SK-N-SH treated with all-trans-retinoic acid at 6 μM for 48 hours (cell line): ENCODE data around the gene PPM1D.

ENCODE experiments used
- ATAC-seq: fragments of 200-7000 bp; cut with Tn5 transposase; 3 replicates; pipeline ENCODE4 v1.9.1; 2020; ENCODE audit warnings: mild to moderate bottlenecking, moderate library complexity
- ARNTL ChIP-seq: fragments of 450-650 bp; formaldehyde crosslinking; IDR thresholded peaks from 2 replicates; pipeline ENCODE4 v1.5.0; 2020; ENCODE audit warnings: low read depth, mild to moderate bottlenecking, moderate library complexity, borderline replicate concordance
- BACH2 ChIP-seq: fragments of 250-450 bp; sonication (Bioruptor Pico); IDR thresholded peaks from 2 replicates; pipeline ENCODE4 v1.9.0; 2021; ENCODE audit warnings: mild to moderate bottlenecking, borderline replicate concordance
- CREB5 ChIP-seq: fragments of 250-450 bp; sonication (Bioruptor Pico); IDR thresholded peaks from 2 replicates; pipeline ENCODE4 v1.5.1; 2020; ENCODE audit warnings: low read depth, mild to moderate bottlenecking, moderate library complexity
- CSDC2 ChIP-seq: fragments of 250-450 bp; sonication (Bioruptor Pico); IDR thresholded peaks from 2 replicates; pipeline ENCODE4 v1.5.0; 2020; ENCODE audit warnings: mild to moderate bottlenecking, moderate library complexity
- ESRRG ChIP-seq: fragments of 250-450 bp; sonication (Bioruptor Pico); IDR thresholded peaks from 2 replicates; pipeline ENCODE4 v1.6.1; 2021; ENCODE audit warnings: mild to moderate bottlenecking
- GLIS3 ChIP-seq: fragments of 250-450 bp; sonication (Bioruptor Pico); IDR thresholded peaks from 2 replicates; pipeline ENCODE4 v1.5.0; 2020; ENCODE audit warnings: mild to moderate bottlenecking, moderate library complexity
- ISL1 ChIP-seq: fragments of 250-450 bp; sonication (Bioruptor Pico); IDR thresholded peaks from 2 replicates; pipeline ENCODE4 v2.1.2; 2022; ENCODE audit warnings: mild to moderate bottlenecking, moderate library complexity
- OSR1 ChIP-seq: fragments of 250-450 bp; sonication (Bioruptor Pico); IDR thresholded peaks from 2 replicates; pipeline ENCODE4 v1.8.0; 2022; ENCODE audit warnings: moderate library complexity, mild to moderate bottlenecking, inconsistent platforms
- PPARA ChIP-seq: fragments of 250-450 bp; sonication (Bioruptor Pico); IDR thresholded peaks from 2 replicates; pipeline ENCODE4 v1.5.0; 2020; ENCODE audit warnings: mild to moderate bottlenecking, borderline replicate concordance
- SNAI2 ChIP-seq: fragments of 250-450 bp; sonication (Bioruptor Pico); IDR thresholded peaks from 2 replicates; pipeline ENCODE4 v1.5.0; 2020; ENCODE audit warnings: mild to moderate bottlenecking, moderate library complexity
- TCF4 ChIP-seq: fragments of 250-450 bp; sonication (Bioruptor Pico); IDR thresholded peaks from 2 replicates; pipeline ENCODE4 v1.8.0; 2021; ENCODE audit warnings: mild to moderate bottlenecking, moderate library complexity, borderline replicate concordance
- TOX ChIP-seq: fragments of 250-450 bp; sonication (Bioruptor Pico); IDR thresholded peaks from 2 replicates; pipeline ENCODE4 v1.8.0; 2021; ENCODE audit warnings: mild to moderate bottlenecking, moderate library complexity, borderline replicate concordance
- ZFP3 ChIP-seq: fragments of 250-450 bp; sonication (Bioruptor Pico); IDR thresholded peaks from 2 replicates; pipeline ENCODE4 v1.5.0; 2020; ENCODE audit warnings: mild to moderate bottlenecking, moderate library complexity
- ZFP30 ChIP-seq: fragments of 450-650 bp; formaldehyde crosslinking; IDR thresholded peaks from 2 replicates; pipeline ENCODE4 v1.5.0; 2022; ENCODE audit warnings: mild to moderate bottlenecking, moderate library complexity
- ZNF565 ChIP-seq: fragments of 450-650 bp; formaldehyde crosslinking; conservative IDR thresholded peaks from 2 replicates; pipeline ENCODE4 v1.5.0; 2020; ENCODE audit warnings: low read depth, mild to moderate bottlenecking, moderate library complexity
- ZNF70 ChIP-seq: fragments of 450-650 bp; formaldehyde crosslinking; IDR thresholded peaks from 2 replicates; pipeline ENCODE4 v1.5.0; 2020; ENCODE audit warnings: mild to moderate bottlenecking, moderate library complexity
- ZNF8 ChIP-seq: fragments of 450-650 bp; formaldehyde crosslinking; IDR thresholded peaks from 2 replicates; pipeline ENCODE4 v1.5.0; 2020; ENCODE audit warnings: mild to moderate bottlenecking, moderate library complexity
- TF ChIP-seq, protein P1 (sequence below): fragments of 250-450 bp; sonication (Bioruptor Pico); IDR thresholded peaks from 2 replicates; pipeline ENCODE4 v1.8.0; 2021; ENCODE audit warnings: low read depth, mild to moderate bottlenecking, moderate library complexity, borderline replicate concordance
- TF ChIP-seq, protein P2 (sequence below): fragments of 250-450 bp; sonication (Bioruptor Pico); IDR thresholded peaks from 2 replicates; pipeline ENCODE4 v1.8.0; 2020; ENCODE audit warnings: mild to moderate bottlenecking, moderate library complexity, borderline replicate concordance
- TF ChIP-seq, protein P3 (sequence below): fragments of 250-450 bp; sonication (Bioruptor Pico); IDR thresholded peaks from 2 replicates; pipeline ENCODE4 v1.5.1; 2021; ENCODE audit warnings: mild to moderate bottlenecking, moderate library complexity
- TF ChIP-seq, protein P4 (sequence below): fragments of 250-450 bp; sonication (Bioruptor Pico); IDR thresholded peaks from 2 replicates; pipeline ENCODE4 v1.5.0; 2020; ENCODE audit warnings: mild to moderate bottlenecking, moderate library complexity

Gene PPM1D

GRCh38 chr17:60680754-60681153 lies 80.8 kb downstream of the PPM1D start:
- TF ChIP-seq, protein P1, sequence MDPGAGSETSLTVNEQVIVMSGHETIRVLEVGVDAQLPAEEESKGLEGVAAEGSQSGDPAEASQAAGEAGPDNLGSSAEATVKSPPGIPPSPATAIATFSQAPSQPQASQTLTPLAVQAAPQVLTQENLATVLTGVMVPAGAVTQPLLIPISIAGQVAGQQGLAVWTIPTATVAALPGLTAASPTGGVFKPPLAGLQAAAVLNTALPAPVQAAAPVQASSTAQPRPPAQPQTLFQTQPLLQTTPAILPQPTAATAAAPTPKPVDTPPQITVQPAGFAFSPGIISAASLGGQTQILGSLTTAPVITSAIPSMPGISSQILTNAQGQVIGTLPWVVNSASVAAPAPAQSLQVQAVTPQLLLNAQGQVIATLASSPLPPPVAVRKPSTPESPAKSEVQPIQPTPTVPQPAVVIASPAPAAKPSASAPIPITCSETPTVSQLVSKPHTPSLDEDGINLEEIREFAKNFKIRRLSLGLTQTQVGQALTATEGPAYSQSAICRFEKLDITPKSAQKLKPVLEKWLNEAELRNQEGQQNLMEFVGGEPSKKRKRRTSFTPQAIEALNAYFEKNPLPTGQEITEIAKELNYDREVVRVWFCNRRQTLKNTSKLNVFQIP (CRISPR knock-in tag), result no peak
- TF ChIP-seq, protein P2, sequence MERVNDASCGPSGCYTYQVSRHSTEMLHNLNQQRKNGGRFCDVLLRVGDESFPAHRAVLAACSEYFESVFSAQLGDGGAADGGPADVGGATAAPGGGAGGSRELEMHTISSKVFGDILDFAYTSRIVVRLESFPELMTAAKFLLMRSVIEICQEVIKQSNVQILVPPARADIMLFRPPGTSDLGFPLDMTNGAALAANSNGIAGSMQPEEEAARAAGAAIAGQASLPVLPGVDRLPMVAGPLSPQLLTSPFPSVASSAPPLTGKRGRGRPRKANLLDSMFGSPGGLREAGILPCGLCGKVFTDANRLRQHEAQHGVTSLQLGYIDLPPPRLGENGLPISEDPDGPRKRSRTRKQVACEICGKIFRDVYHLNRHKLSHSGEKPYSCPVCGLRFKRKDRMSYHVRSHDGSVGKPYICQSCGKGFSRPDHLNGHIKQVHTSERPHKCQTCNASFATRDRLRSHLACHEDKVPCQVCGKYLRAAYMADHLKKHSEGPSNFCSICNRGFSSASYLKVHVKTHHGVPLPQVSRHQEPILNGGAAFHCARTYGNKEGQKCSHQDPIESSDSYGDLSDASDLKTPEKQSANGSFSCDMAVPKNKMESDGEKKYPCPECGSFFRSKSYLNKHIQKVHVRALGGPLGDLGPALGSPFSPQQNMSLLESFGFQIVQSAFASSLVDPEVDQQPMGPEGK (CRISPR knock-in tag), result no peak
- TF ChIP-seq ZNF565 (CRISPR knock-in tag), result no peak
- TF ChIP-seq TOX (CRISPR knock-in tag), result no peak
- no peak for TF ChIP-seq CREB5 (CRISPR knock-in tag)
- TF ChIP-seq ZFP30 (CRISPR knock-in tag), result no peak
- TF ChIP-seq, protein P3, sequence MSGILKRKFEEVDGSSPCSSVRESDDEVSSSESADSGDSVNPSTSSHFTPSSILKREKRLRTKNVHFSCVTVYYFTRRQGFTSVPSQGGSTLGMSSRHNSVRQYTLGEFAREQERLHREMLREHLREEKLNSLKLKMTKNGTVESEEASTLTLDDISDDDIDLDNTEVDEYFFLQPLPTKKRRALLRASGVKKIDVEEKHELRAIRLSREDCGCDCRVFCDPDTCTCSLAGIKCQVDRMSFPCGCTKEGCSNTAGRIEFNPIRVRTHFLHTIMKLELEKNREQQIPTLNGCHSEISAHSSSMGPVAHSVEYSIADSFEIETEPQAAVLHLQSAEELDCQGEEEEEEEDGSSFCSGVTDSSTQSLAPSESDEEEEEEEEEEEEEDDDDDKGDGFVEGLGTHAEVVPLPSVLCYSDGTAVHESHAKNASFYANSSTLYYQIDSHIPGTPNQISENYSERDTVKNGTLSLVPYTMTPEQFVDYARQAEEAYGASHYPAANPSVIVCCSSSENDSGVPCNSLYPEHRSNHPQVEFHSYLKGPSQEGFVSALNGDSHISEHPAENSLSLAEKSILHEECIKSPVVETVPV (CRISPR knock-in tag), result no peak
- TF ChIP-seq TCF4, result no peak
- no peak for TF ChIP-seq ARNTL (CRISPR knock-in tag)
- TF ChIP-seq ZFP3 (CRISPR knock-in tag), result no peak
- TF ChIP-seq GLIS3, result no peak
- TF ChIP-seq BACH2 (CRISPR knock-in tag), result no peak
- TF ChIP-seq, protein P4, sequence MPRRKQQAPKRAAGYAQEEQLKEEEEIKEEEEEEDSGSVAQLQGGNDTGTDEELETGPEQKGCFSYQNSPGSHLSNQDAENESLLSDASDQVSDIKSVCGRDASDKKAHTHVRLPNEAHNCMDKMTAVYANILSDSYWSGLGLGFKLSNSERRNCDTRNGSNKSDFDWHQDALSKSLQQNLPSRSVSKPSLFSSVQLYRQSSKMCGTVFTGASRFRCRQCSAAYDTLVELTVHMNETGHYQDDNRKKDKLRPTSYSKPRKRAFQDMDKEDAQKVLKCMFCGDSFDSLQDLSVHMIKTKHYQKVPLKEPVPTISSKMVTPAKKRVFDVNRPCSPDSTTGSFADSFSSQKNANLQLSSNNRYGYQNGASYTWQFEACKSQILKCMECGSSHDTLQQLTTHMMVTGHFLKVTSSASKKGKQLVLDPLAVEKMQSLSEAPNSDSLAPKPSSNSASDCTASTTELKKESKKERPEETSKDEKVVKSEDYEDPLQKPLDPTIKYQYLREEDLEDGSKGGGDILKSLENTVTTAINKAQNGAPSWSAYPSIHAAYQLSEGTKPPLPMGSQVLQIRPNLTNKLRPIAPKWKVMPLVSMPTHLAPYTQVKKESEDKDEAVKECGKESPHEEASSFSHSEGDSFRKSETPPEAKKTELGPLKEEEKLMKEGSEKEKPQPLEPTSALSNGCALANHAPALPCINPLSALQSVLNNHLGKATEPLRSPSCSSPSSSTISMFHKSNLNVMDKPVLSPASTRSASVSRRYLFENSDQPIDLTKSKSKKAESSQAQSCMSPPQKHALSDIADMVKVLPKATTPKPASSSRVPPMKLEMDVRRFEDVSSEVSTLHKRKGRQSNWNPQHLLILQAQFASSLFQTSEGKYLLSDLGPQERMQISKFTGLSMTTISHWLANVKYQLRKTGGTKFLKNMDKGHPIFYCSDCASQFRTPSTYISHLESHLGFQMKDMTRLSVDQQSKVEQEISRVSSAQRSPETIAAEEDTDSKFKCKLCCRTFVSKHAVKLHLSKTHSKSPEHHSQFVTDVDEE (CRISPR knock-in tag), result no peak
- no peak for ATAC-seq

GRCh38 chr17:60685437-60685836 lies 85.4 kb downstream of the PPM1D start:
- TF ChIP-seq ZFP30 (CRISPR knock-in tag), result no peak
- no peak for TF ChIP-seq ZFP3 (CRISPR knock-in tag)
- TF ChIP-seq, protein P3 (CRISPR knock-in tag), result no peak
- TF ChIP-seq, protein P1 (CRISPR knock-in tag), result no peak
- no peak for TF ChIP-seq ZNF8 (CRISPR knock-in tag)
- no peak for TF ChIP-seq ZNF565 (CRISPR knock-in tag)
- no peak for TF ChIP-seq GLIS3
- TF ChIP-seq SNAI2 (CRISPR knock-in tag), result no peak
- no peak for TF ChIP-seq ESRRG (CRISPR knock-in tag)
- TF ChIP-seq PPARA, result no peak
- no peak for TF ChIP-seq TCF4
- TF ChIP-seq CREB5 (CRISPR knock-in tag), result no peak
- TF ChIP-seq ZNF70 (CRISPR knock-in tag), result no peak
- TF ChIP-seq ARNTL (CRISPR knock-in tag), result no peak
- TF ChIP-seq, protein P4 (CRISPR knock-in tag), result no peak
- no peak for TF ChIP-seq ISL1 (CRISPR knock-in tag)
- no peak for TF ChIP-seq OSR1 (CRISPR knock-in tag)
- no peak for TF ChIP-seq CSDC2 (CRISPR knock-in tag)
- ATAC-seq, result no peak
